Trophoblast cell (in vitro differentiated cells and primary cell): ENCODE results near the gene HIC2.

Experiments used
- DNase-seq, 2 donors: peaks; one replicate each; pipeline ENCODE4 v3.0.0-alpha.2; 2016
- H2AFZ ChIP-seq: 2 replicates; pipeline ENCODE4 v1.6.1; 2013; ENCODE audit warnings: low read length, moderate library complexity, mild to moderate bottlenecking; ENCODE audit not compliant: insufficient read depth, poor library complexity
- H2AK5ac ChIP-seq: 2 replicates; pipeline ENCODE4 v1.6.1; 2013; ENCODE audit warnings: mild to moderate bottlenecking, low read length
- H2BK120ac ChIP-seq: 2 replicates; pipeline ENCODE4 v1.6.1; 2013; ENCODE audit warnings: low read length, mild to moderate bottlenecking, moderate library complexity; ENCODE audit not compliant: insufficient read depth, poor library complexity
- H2BK12ac ChIP-seq: 2 replicates; pipeline ENCODE4 v1.6.1; 2013; ENCODE audit warnings: mild to moderate bottlenecking, low read length, moderate library complexity
- H2BK5ac ChIP-seq: 2 replicates; pipeline ENCODE4 v1.6.1; 2013; ENCODE audit warnings: low read length, low read depth, moderate library complexity, mild to moderate bottlenecking; ENCODE audit not compliant: poor library complexity
- H3K14ac ChIP-seq: 2 replicates; pipeline ENCODE4 v1.6.1; 2013; ENCODE audit warnings: mild to moderate bottlenecking, low read length
- H3K18ac ChIP-seq: 2 replicates; pipeline ENCODE4 v1.6.1; 2013; ENCODE audit warnings: mild to moderate bottlenecking, low read length
- H3K23ac ChIP-seq: 2 replicates; pipeline ENCODE4 v1.6.1; 2013; ENCODE audit warnings: low read length
- H3K27ac ChIP-seq: 2 replicates; pipeline ENCODE4 v1.5.1; 2013; ENCODE audit warnings: low read depth, mild to moderate bottlenecking, inconsistent platforms, low read length, moderate library complexity
- H3K27me3 ChIP-seq: 2 replicates; pipeline ENCODE4 v1.6.1; 2013; ENCODE audit warnings: inconsistent platforms, mild to moderate bottlenecking, low read length, moderate library complexity; ENCODE audit not compliant: insufficient read depth
- H3K36me3 ChIP-seq, 2 experiments: 1 replicate in 1 of 2; 2 replicates in 1 of 2; pipeline ENCODE4 v1.6.1; 2013; ENCODE audit warnings: low read length in 2 of 2, mild to moderate bottlenecking in 2 of 2, moderate library complexity in 1 of 2; ENCODE audit not compliant: insufficient read depth in 2 of 2, control insufficient read depth in 1 of 2
- H3K4ac ChIP-seq: 2 replicates; pipeline ENCODE4 v1.6.1; 2013; ENCODE audit warnings: low read depth, mild to moderate bottlenecking, low read length, moderate library complexity
- H3K4me1 ChIP-seq, 2 experiments: 1 replicate in 1 of 2; 2 replicates in 1 of 2; pipeline ENCODE4 v1.6.1; 2013; ENCODE audit warnings: low read length in 2 of 2, mild to moderate bottlenecking in 2 of 2, moderate library complexity in 1 of 2; ENCODE audit not compliant: insufficient read depth in 2 of 2, control insufficient read depth in 1 of 2
- H3K4me2 ChIP-seq: 2 replicates; pipeline ENCODE4 v1.6.1; 2013; ENCODE audit warnings: inconsistent platforms, mild to moderate bottlenecking, low read length, moderate library complexity
- H3K4me3 ChIP-seq: 2 replicates; pipeline ENCODE4 v1.5.1; 2013; ENCODE audit warnings: mild to moderate bottlenecking, low read depth, low read length, inconsistent platforms
- H3K79me1 ChIP-seq: one replicate; pipeline ENCODE4 v1.6.1; 2013; ENCODE audit warnings: low read length
- H3K79me2 ChIP-seq: 2 replicates; pipeline ENCODE4 v1.6.1; 2013; ENCODE audit warnings: low read length, mild to moderate bottlenecking; ENCODE audit not compliant: control insufficient read depth, insufficient read depth, poor library complexity
- H3K9ac ChIP-seq: 2 replicates; pipeline ENCODE4 v1.6.1; 2013; ENCODE audit warnings: mild to moderate bottlenecking, low read length
- H3K9me3 ChIP-seq: 2 replicates; pipeline ENCODE4 v1.6.1; 2013; ENCODE audit warnings: low read depth, mild to moderate bottlenecking, control low read depth, inconsistent platforms, low read length; ENCODE audit not compliant: insufficient read depth
- H4K12ac ChIP-seq: 2 replicates; pipeline ENCODE4 v1.6.1; 2013; ENCODE audit warnings: low read depth, mild to moderate bottlenecking, low read length, moderate library complexity
- H4K8ac ChIP-seq: 2 replicates; pipeline ENCODE4 v1.6.1; 2013; ENCODE audit warnings: low read depth, mild to moderate bottlenecking, low read length, moderate library complexity
- H4K91ac ChIP-seq: one replicate; pipeline ENCODE4 v1.6.1; 2013; ENCODE audit warnings: low read depth, mild to moderate bottlenecking, low read length, moderate library complexity
- WGBS: extraction: QIAGEN DNeasy Blood & Tissue Kit; methylation state at CpG from one replicate; pipeline ENCODE4 v1.1.7; 2013; ENCODE audit warnings: missing lambda C conversion rate; ENCODE audit not compliant: insufficient read length, insufficient coverage; ENCODE audit errors: extremely low coverage; 5-methylcytosine and 5-hydroxymethylcytosine counted together

Gene HIC2

DNA sequence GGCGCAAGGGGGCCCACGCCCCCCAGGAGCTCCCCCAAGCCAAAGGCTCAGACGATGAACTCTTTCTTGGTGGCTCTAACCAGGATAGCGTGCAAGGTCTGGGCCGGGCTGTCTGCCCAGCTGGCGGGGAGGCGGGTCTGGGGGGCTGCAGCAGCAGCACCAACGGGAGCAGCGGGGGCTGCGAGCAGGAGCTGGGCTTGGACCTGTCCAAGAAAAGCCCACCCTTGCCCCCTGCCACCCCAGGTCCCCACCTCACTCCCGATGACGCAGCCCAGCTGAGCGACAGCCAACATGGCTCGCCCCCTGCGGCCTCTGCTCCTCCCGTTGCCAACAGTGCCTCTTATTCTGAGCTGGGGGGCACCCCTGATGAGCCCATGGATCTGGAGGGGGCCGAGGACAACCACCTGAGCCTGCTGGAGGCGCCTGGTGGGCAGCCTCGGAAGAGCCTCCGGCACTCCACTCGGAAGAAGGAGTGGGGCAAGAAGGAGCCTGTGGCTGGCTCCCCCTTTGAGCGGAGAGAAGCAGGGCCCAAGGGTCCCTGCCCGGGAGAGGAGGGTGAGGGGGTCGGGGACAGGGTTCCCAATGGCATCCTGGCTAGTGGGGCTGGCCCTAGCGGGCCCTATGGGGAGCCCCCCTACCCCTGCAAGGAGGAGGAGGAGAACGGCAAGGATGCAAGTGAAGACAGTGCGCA is 28.4 kb downstream of the HIC2 start:
- Histone ChIP-seq H3K23ac (no peak overlapping the region), H2AK5ac (no peak overlapping the region), H3K27me3 (no peaks in the 10 kb centered on the region), H3K9ac (no peak overlapping the region), H3K4me2 (no peak overlapping the region), H3K36me3 (peaks cover 69 to 71% of the 10 kb centered on the region in 2 experiments), H3K79me1 (peaks cover 2% of the 10 kb centered on the region), H3K79me2 (peaks cover 12% of the 10 kb centered on the region), H2BK12ac (no peak overlapping the region), H2BK5ac (no peak overlapping the region), H4K91ac (no peak overlapping the region), H2BK120ac (no peak overlapping the region), H3K14ac (no peak overlapping the region), H3K27ac (no peak overlapping the region), H4K8ac (no peak overlapping the region), H3K9me3 (peaks cover 3% of the 10 kb centered on the region), H3K18ac (no peak overlapping the region), H4K12ac (peak overlapping the region; percentile 22), H3K4me1 (peaks cover 2 to 6% of the 10 kb centered on the region in 2 experiments), H2AFZ (no peak overlapping the region), H3K4me3 (no peak overlapping the region), H3K4ac (no peak overlapping the region)
- WGBS = no CpG with 5 or more reads among the region's 27 CpGs
- no peak for DNase-seq

DNA sequence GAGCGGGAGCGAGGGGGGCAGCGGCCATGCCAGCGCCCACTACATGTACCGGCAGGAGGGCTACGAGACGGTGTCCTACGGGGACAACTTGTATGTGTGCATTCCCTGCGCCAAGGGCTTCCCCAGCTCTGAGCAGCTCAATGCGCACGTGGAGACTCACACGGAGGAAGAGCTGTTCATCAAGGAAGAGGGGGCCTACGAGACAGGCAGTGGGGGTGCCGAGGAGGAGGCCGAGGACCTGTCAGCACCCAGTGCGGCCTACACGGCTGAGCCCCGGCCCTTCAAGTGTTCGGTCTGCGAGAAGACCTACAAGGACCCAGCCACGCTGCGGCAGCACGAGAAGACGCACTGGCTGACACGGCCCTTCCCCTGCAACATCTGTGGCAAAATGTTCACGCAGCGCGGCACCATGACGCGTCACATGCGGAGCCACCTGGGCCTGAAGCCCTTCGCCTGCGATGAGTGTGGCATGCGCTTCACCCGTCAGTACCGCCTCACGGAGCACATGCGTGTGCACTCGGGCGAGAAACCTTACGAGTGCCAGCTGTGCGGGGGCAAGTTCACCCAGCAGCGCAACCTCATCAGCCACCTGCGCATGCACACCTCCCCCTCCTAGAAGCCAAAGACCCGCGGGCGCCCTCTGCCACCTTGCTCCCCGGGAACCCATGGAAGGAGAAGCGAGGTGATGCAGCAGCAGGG is 29.1 kb downstream of the HIC2 start:
- Histone ChIP-seq H3K9me3 (peaks cover 3% of the 10 kb centered on the region), H3K4ac (no peak overlapping the region)
- no CpG with 5 or more reads among the region's 49 CpGs for WGBS

DNA sequence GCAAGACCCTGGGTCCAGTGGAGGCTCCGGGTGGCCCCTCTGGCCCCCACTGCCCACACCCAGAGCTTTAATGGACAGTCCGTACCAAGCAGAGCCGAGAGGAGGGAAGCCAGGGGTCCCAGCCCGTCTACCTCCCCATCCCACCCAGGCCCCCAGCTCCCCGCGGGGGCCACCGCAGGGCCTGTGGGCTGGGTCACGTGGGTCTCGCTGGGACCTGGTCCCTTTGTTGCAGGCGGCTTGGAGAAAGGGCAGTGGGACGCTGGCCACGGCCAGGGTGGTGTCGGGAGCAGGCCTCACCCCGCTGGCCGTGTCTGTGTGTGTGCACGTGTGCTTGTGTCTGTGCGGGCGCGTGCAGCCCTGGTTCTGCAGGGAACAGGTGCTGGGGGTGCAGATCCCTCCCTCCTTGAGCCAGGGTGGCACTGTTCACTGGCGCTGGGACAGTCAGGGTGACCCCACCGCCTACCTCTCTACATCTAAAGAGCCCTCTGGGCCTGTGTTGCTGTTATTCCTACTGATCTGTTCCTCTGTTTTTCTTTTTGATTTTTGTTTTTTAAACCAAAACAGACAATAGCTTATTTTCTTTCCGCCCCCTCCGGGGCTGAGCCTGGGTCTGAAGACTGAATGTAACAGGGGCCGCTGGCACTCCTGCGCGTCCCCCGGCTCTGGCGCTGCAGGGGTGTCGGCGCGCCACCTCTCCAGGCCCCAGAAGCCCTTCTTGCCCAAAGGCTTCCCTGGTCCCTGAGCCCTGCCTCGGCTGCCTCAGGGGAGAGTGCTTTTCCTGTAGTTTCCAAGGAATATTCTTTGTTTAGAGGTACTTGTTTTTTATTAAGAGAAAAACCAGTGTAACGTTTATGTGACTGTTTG is 29.9 kb downstream of the HIC2 start:
- Histone ChIP-seq H4K91ac (no peak overlapping the region), H3K79me2 (peaks cover 12% of the 10 kb centered on the region), H3K36me3 (peaks cover 73 to 76% of the 10 kb centered on the region in 2 experiments), H2AK5ac (no peak overlapping the region), H2BK120ac (no peak overlapping the region), H3K23ac (no peak overlapping the region), H3K9me3 (peaks cover 3% of the 10 kb centered on the region), H3K4ac (no peak overlapping the region), H3K27ac (no peak overlapping the region), H2BK12ac (no peak overlapping the region), H3K4me3 (no peak overlapping the region), H3K79me1 (no peaks in the 10 kb centered on the region), H3K14ac (no peak overlapping the region), H3K9ac (no peak overlapping the region), H2BK5ac (no peak overlapping the region), H4K8ac (no peak overlapping the region), H3K4me1 (peaks cover 0 to 3% of the 10 kb centered on the region in 2 experiments), H3K27me3 (no peaks in the 10 kb centered on the region), H4K12ac (no peak overlapping the region), H2AFZ (no peak overlapping the region), H3K4me2 (no peak overlapping the region), H3K18ac (no peak overlapping the region)
- WGBS = no CpG with 5 or more reads among the region's 33 CpGs
- no peak for DNase-seq

More for the DNA sequence above, 29.1 kb downstream of the HIC2 start:
- Histone ChIP-seq H3K36me3 (peaks cover 71 to 72% of the 10 kb centered on the region in 2 experiments), H3K79me2 (peaks cover 12% of the 10 kb centered on the region), H2BK5ac (no peak overlapping the region), H2AFZ (no peak overlapping the region), H2BK120ac (no peak overlapping the region), H3K9ac (no peak overlapping the region), H4K8ac (no peak overlapping the region), H3K27me3 (no peaks in the 10 kb centered on the region), H2AK5ac (no peak overlapping the region), H3K4me1 (peaks cover under 1 to 3% of the 10 kb centered on the region in 2 experiments), H3K14ac (no peak overlapping the region), H3K79me1 (peaks cover under 1% of the 10 kb centered on the region), H3K4me2 (no peak overlapping the region), H3K27ac (no peak overlapping the region), H4K91ac (no peak overlapping the region), H3K23ac (no peak overlapping the region), H3K4me3 (no peak overlapping the region), H3K18ac (no peak overlapping the region), H2BK12ac (no peak overlapping the region), H4K12ac (no peak overlapping the region)
- no peak for DNase-seq

DNA sequence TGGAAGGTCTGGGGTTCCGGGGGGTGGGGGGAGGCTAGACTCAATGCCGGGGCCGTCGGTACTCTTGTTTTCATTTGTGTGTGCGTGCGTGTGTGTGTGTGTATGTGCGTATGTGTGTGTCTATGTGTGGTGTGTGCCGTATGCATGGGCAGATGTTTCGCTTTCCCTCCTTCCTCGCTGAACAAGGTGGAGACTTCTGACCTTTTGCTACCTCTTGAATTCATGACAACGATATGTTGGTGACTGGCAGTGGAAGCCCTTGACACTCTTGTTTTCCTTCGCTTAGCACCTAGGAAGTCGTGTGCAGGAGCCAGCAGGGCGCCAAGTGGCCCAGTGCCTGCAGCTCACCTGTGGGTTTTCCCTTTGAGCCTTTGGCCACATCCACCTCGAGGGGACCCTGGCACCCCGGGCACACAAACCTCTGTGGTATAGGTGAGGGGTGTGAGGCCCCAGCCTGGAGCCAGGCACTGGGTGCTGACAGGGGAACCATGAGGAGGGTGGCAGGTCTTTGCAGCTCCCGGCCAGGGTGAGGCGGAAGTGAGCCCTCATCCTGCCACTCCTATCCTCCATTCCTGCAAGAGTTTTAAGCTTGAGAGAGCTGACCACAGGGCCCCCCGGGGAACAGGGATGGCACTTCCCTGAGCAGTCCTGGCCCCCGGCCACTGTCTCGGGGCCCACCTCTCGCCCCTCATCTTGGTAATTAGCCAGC is 30.7 kb downstream of the HIC2 start:
- H4K8ac ChIP-seq = no peak overlapping the region
- H2AK5ac ChIP-seq = no peak overlapping the region
- H3K4ac ChIP-seq = peak overlapping the region; percentile 10
- H3K79me2 ChIP-seq = peaks cover 12% of the 10 kb centered on the region
- no peak overlapping the region for H3K4me2 ChIP-seq
- no peak overlapping the region for H4K91ac ChIP-seq
- H3K27me3 ChIP-seq = no peaks in the 10 kb centered on the region
- H2AFZ ChIP-seq = no peak overlapping the region
- no peak overlapping the region for H3K14ac ChIP-seq
- no peak for DNase-seq
- peaks cover 73 to 76% of the 10 kb centered on the region in 2 experiments for H3K36me3 ChIP-seq
- H2BK12ac ChIP-seq = no peak overlapping the region
- peaks cover 3% of the 10 kb centered on the region for H3K9me3 ChIP-seq
- WGBS = no CpG with 5 or more reads among the region's 22 CpGs
- no peak overlapping the region for H3K23ac ChIP-seq
- no peak overlapping the region for H3K4me3 ChIP-seq
- no peak overlapping the region for H3K27ac ChIP-seq
- no peak overlapping the region for H2BK120ac ChIP-seq
- H3K9ac ChIP-seq = no peak overlapping the region
- H4K12ac ChIP-seq = no peak overlapping the region
- H3K18ac ChIP-seq = no peak overlapping the region
- H3K79me1 ChIP-seq = no peaks in the 10 kb centered on the region
- peaks cover 0 to 3% of the 10 kb centered on the region in 2 experiments for H3K4me1 ChIP-seq
- no peak overlapping the region for H2BK5ac ChIP-seq
